HCT116 (cell line): Measurements from ENCODE around the gene ZNF532. TPM values are rescaled to one million over a fixed set of nuclear protein-coding genes. Genes with fewer than 3 reads are reported as not detected.

Experiments
- ATAC-seq: fragments of 200-7000 bp; cut with Tn5 transposase; 2 replicates; pipeline ENCODE4 v1.9.1; 2020; ENCODE audit warnings: mild to moderate bottlenecking, moderate library complexity
- BruUV-seq: library from RNA; stranded (reverse); fragments of 400-500 nt; replicated peaks from 2 replicates; lab custom pipeline; 2021; lab: Mats Ljungman, UMichigan
- CTCF ChIA-PET: fragments of 300-600 bp; sonication (Branson Sonifier 250); formaldehyde crosslinking; loops from one replicate; lab custom pipeline; 2021; ENCODE audit warnings: antibody characterized with exemption; lab: Charles Lee
- POLR2A ChIA-PET: fragments of 300-600, 350-600 bp; sonication (Branson Sonifier 250); formaldehyde crosslinking; loops from one replicate; lab custom pipeline; 2021; ENCODE audit warnings: antibody characterized with exemption; lab: Charles Lee
- RAD21 ChIA-PET, 2 experiments: fragments of 300-600 bp; sonication (Branson Sonifier 250); formaldehyde crosslinking; loops; one replicate each; lab custom pipeline; 2023; ENCODE audit warnings: low total read pairs in 2 of 2; ENCODE audit not compliant: uncharacterized antibody in 2 of 2, unreplicated experiment in 2 of 2, low non-redundant PET in 1 of 2; lab: Charles Lee
- DNase-seq: peaks from one replicate; pipeline ENCODE4 v3.0.0-alpha.2; 2010; ENCODE audit warnings: low read depth, low spot score
- H2AFZ ChIP-seq: fragments of 200-600 bp; shearing (Covaris generic), sonication (generic); 2 replicates; pipeline ENCODE4 v1.6.1; 2017; ENCODE audit warnings: low read depth, mixed run types, mixed read lengths, antibody characterized with exemption, low read length; ENCODE audit not compliant: poor library complexity, severe bottlenecking
- H3K27ac ChIP-seq: 2 replicates; pipeline ENCODE4 v1.5.1; 2012; ENCODE audit warnings: low read depth, low read length
- H3K27me3 ChIP-seq: fragments of 200-600 bp; sonication (generic); 2 replicates; pipeline ENCODE4 v1.6.1; 2016; ENCODE audit warnings: mixed run types, low read length, mixed read lengths; ENCODE audit not compliant: insufficient read depth
- H3K36me3 ChIP-seq, 2 experiments: fragments of 200-500 bp in 1 of 2; fragments of 200-600 bp in 1 of 2; sonication (Bioruptor generic) in 1 of 2; sonication (generic) in 1 of 2; 2 replicates each; pipeline versions ENCODE4 v1.5.1 to v1.6.1; 2014 to 2016; ENCODE audit warnings: low read length in 2 of 2, inconsistent platforms in 1 of 2, mixed read lengths in 1 of 2, mixed run types in 1 of 2; ENCODE audit not compliant: insufficient read depth in 2 of 2, control insufficient read depth in 1 of 2
- H3K4me1 ChIP-seq, 2 experiments: fragments of 200-600 bp in 1 of 2; sonication (generic) in 1 of 2; 2 replicates each; pipeline versions ENCODE4 v1.5.1 to v1.6.1; 2012 to 2017; ENCODE audit warnings: low read length in 2 of 2, inconsistent platforms in 1 of 2, mild to moderate bottlenecking in 1 of 2, mixed read lengths in 1 of 2, mixed run types in 1 of 2, moderate library complexity in 1 of 2; ENCODE audit not compliant: insufficient read depth in 2 of 2, control insufficient read depth in 1 of 2
- H3K4me2 ChIP-seq: fragments of 200-600 bp; sonication (generic); 2 replicates; pipeline ENCODE4 v1.6.1; 2017; ENCODE audit warnings: mixed run types, low read length, mixed read lengths
- H3K4me3 ChIP-seq, 2 experiments: fragments of 200-600 bp in 1 of 2; sonication (generic) in 1 of 2; replicated peaks in 1 of 2; 2 replicates each; pipeline ENCODE4 v1.5.1; 2011 to 2016; ENCODE audit warnings: low read length in 2 of 2, control low read depth in 1 of 2, low read depth in 1 of 2, mild to moderate bottlenecking in 1 of 2, mixed read lengths in 1 of 2, mixed run types in 1 of 2
- H3K79me2 ChIP-seq: fragments of 200-600 bp; sonication (generic); 2 replicates; pipeline ENCODE4 v1.6.1; 2017; ENCODE audit warnings: mild to moderate bottlenecking, mixed run types, low read length, moderate library complexity, mixed read lengths; ENCODE audit not compliant: insufficient read depth
- H3K9ac ChIP-seq: fragments of 200-600 bp; sonication (generic); 2 replicates; pipeline ENCODE4 v1.6.1; 2016; ENCODE audit warnings: low read length, mixed read lengths
- H3K9me2 ChIP-seq: fragments of 200-600 bp; sonication (generic), shearing (Covaris generic); 2 replicates; pipeline ENCODE4 v1.6.1; 2017; ENCODE audit warnings: mixed run types, mild to moderate bottlenecking, moderate library complexity; ENCODE audit not compliant: insufficient read depth
- H3K9me3 ChIP-seq, 2 experiments: fragments of 200-500 bp in 1 of 2; fragments of 200-600 bp in 1 of 2; sonication (Bioruptor generic) in 1 of 2; sonication (generic) in 1 of 2; 2 replicates each; pipeline ENCODE4 v1.6.1; 2014 to 2017; ENCODE audit warnings: low read length in 2 of 2, mixed read lengths in 2 of 2, inconsistent platforms in 1 of 2, low read depth in 1 of 2, mild to moderate bottlenecking in 1 of 2, mixed run types in 1 of 2, moderate library complexity in 1 of 2; ENCODE audit not compliant: control insufficient read depth in 1 of 2, insufficient read depth in 1 of 2
- H4K20me1 ChIP-seq: fragments of 200-600 bp; sonication (generic), shearing (Covaris generic); 2 replicates; pipeline ENCODE4 v1.6.1; 2017; ENCODE audit warnings: mixed run types, mild to moderate bottlenecking, moderate library complexity; ENCODE audit not compliant: insufficient read depth
- CEBPB ChIP-seq: IDR thresholded peaks from 2 replicates; pipeline ENCODE4 v1.6.1; 2012; ENCODE audit warnings: low read depth
- ELF1 ChIP-seq: IDR thresholded peaks from 2 replicates; pipeline ENCODE4 v1.6.1; 2012; ENCODE audit warnings: low read depth, borderline replicate concordance
- POLR2A ChIP-seq: IDR thresholded peaks from 2 replicates; pipeline ENCODE4 v1.7.0; 2011; ENCODE audit warnings: borderline replicate concordance; ENCODE audit not compliant: insufficient read depth, insufficient read length; ENCODE audit errors: extremely low read depth
- POLR2AphosphoS5 ChIP-seq: IDR thresholded peaks from 2 replicates; pipeline ENCODE4 v1.6.1; 2011; ENCODE audit warnings: mild to moderate bottlenecking, low read depth, low read length, moderate library complexity
- SP1 ChIP-seq: IDR thresholded peaks from 2 replicates; pipeline ENCODE4 v1.6.1; 2012; ENCODE audit warnings: low read depth
- SRF ChIP-seq: IDR thresholded peaks from 2 replicates; pipeline ENCODE4 v1.6.1; 2012; ENCODE audit warnings: low read depth
- TCF7L2 ChIP-seq: IDR thresholded peaks from 2 replicates; pipeline ENCODE4 v1.7.0; 2011; ENCODE audit warnings: borderline replicate concordance, inconsistent platforms; ENCODE audit not compliant: insufficient read depth, insufficient read length; ENCODE audit errors: extremely low read depth
- ZFX ChIP-seq: fragments of 450-650 bp; IDR thresholded peaks from 2 replicates; pipeline ENCODE4 v1.6.1; 2017
- intact Hi-C: fragments of 100-400 bp; cut with micrococcal nuclease; formaldehyde crosslinking; loops from 2 replicates; pipeline ENCODE4 v1.10.0; 2022
- total RNA-seq: library from RNA; stranded (reverse); gene quantifications from one replicate; pipeline ENCODE4 v1.2.1, GENCODE V29; 2021; ENCODE audit not compliant: unreplicated experiment
- TF ChIP-seq, protein P1 (sequence below): IDR thresholded peaks from 2 replicates; pipeline ENCODE4 v1.6.1; 2012
- TF ChIP-seq, protein P2 (sequence below), 3 experiments: fragments of 200-600 bp in 1 of 3; sonication (generic) in 1 of 3; IDR thresholded peaks in 2 of 3; conservative IDR thresholded peaks in 1 of 3; 2 replicates each; pipeline ENCODE4 v1.5.1; 2012 to 2017; ENCODE audit warnings: low read depth in 2 of 3, low read length in 2 of 3, antibody characterized with exemption in 1 of 3, borderline replicate concordance in 1 of 3, control low read depth in 1 of 3, mild to moderate bottlenecking in 1 of 3, mixed read lengths in 1 of 3, mixed run types in 1 of 3, moderate library complexity in 1 of 3; ENCODE audit not compliant: insufficient read depth in 1 of 3
- TF ChIP-seq, protein P3 (sequence below): IDR thresholded peaks from 2 replicates; pipeline ENCODE4 v1.6.1; 2012; ENCODE audit warnings: low read depth

ZNF532 gene
- total RNA-seq, 1 experiment from 2014 or later, result 11.6 TPM

DNA sequence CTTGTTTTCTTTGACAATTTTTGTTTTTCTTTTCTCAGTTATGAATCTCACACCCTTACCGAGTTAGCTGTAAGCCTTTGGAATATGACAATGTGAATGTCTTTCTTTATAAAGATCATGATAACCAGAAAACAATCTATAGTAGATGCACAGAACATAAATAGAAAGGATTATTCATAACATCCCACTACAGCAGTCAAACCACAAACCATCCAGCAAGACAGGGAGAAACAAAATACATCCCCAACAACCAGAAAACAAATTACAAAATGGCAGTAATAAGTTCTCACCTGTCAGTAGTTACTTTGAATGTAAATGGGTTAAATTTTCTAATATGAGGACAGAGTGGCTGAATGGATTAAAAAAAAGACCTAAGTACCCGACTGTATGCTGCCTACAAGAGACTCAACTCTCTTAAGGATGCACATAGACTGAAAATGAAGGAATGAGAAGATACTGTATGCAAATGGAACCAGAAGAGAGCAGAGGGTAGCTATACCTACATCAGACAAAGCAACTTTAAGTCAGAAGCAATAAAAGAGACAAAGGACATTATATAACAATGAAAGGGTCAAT is 124.6 kb downstream of the ZNF532 start:
- H4K20me1 ChIP-seq, result no peaks in the 10 kb centered on the region
- TF ChIP-seq TCF7L2 (no peak), SRF (no peak), CEBPB (no peak)
- TF ChIP-seq, protein P1, sequence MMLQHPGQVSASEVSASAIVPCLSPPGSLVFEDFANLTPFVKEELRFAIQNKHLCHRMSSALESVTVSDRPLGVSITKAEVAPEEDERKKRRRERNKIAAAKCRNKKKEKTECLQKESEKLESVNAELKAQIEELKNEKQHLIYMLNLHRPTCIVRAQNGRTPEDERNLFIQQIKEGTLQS, result no peak
- no peak overlapping the region for H3K27ac ChIP-seq
- H3K4me2 ChIP-seq, result no peak overlapping the region
- BruUV-seq, result no TSS peak
- ChIA-PET POLR2A (no interaction called here), CTCF (no interaction called here), RAD21 (no interaction called here)
- H3K9me2 ChIP-seq, result no peaks in the 10 kb centered on the region; the same call in 1 of the 2 replicates
- DNase-seq (no peak), ATAC-seq (no peak)
- intact Hi-C loops, result no loop called here
- H3K36me3 ChIP-seq, result no peaks in the 10 kb centered on the region
- no peaks in the 10 kb centered on the region for H3K9me3 ChIP-seq
- H3K4me3 ChIP-seq, result no peak overlapping the region
- H3K27me3 ChIP-seq, result no peaks in the 10 kb centered on the region
- peaks cover 4 to 39% of the 10 kb centered on the region in 2 experiments; a peak in 3 of 4 replicates for H3K4me1 ChIP-seq
- H3K79me2 ChIP-seq, result no peaks in the 10 kb centered on the region
- H2AFZ ChIP-seq, result no peak overlapping the region
- H3K9ac ChIP-seq, result no peak overlapping the region

DNA sequence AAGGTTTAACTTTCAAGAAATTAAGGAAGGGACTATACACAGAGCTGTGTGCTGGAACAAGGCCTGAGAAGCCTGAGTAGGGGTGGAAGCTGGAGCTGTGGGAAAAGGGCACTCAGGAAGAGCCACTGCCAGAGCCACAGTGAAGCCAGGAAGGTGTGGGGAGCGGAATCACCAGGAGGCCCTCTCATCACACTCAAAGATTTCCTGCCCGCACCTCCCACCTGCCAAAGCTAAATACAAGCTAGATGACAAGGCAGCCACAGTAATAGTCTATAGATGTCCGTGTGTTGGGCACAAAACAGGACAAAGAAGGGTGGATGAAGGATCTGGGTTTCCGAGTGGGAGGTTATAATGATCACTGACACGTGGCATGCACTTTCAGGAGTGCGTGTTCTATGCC is 126.0 kb downstream of the ZNF532 start:
- BruUV-seq, result no TSS peak

More for the DNA sequence above, 126.0 kb downstream of the ZNF532 start:
- Histone ChIP-seq H3K27me3 (no peaks in the 10 kb centered on the region), H3K4me1 (peaks cover 4 to 39% of the 10 kb centered on the region in 2 experiments; a peak in 3 of 4 replicates), H3K79me2 (no peaks in the 10 kb centered on the region), H3K27ac (no peak overlapping the region), H3K9me3 (no peaks in the 10 kb centered on the region), H3K9ac (no peak overlapping the region), H3K36me3 (no peaks in the 10 kb centered on the region), H3K4me2 (peak overlapping the region; percentile 66), H4K20me1 (no peaks in the 10 kb centered on the region), H3K9me2 (no peaks in the 10 kb centered on the region; the same call in 1 of the 2 replicates), H3K4me3 (no peak overlapping the region), H2AFZ (peak overlapping the region; percentile 75)
- intact Hi-C loops, result no loop called here
- ChIA-PET CTCF (no interaction called here), RAD21 (no interaction called here), POLR2A (interaction anchor here (1.0 kb wide), 1 partner anchor 11 kb away, joined by 3 read pairs; no protein-coding TSS in a partner anchor)
- no peak for ATAC-seq
- TF ChIP-seq ELF1 (no peak), ZFX (no peak), SP1 (no peak), CEBPB (no peak), POLR2AphosphoS5 (no peak), POLR2A (no peak)
- TF ChIP-seq, protein P2, sequence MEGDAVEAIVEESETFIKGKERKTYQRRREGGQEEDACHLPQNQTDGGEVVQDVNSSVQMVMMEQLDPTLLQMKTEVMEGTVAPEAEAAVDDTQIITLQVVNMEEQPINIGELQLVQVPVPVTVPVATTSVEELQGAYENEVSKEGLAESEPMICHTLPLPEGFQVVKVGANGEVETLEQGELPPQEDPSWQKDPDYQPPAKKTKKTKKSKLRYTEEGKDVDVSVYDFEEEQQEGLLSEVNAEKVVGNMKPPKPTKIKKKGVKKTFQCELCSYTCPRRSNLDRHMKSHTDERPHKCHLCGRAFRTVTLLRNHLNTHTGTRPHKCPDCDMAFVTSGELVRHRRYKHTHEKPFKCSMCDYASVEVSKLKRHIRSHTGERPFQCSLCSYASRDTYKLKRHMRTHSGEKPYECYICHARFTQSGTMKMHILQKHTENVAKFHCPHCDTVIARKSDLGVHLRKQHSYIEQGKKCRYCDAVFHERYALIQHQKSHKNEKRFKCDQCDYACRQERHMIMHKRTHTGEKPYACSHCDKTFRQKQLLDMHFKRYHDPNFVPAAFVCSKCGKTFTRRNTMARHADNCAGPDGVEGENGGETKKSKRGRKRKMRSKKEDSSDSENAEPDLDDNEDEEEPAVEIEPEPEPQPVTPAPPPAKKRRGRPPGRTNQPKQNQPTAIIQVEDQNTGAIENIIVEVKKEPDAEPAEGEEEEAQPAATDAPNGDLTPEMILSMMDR (IDR thresholded peaks at IDR 0.05 in 2 of 3, conservative IDR thresholded peaks at IDR 0.05 in 1 of 3; ENCODE audit: borderline replicate concordance in 1 of 3, insufficient read depth in 1 of 3, low read depth in 2 of 3, low read length in 2 of 3), result no peak
- TF ChIP-seq, protein P3, sequence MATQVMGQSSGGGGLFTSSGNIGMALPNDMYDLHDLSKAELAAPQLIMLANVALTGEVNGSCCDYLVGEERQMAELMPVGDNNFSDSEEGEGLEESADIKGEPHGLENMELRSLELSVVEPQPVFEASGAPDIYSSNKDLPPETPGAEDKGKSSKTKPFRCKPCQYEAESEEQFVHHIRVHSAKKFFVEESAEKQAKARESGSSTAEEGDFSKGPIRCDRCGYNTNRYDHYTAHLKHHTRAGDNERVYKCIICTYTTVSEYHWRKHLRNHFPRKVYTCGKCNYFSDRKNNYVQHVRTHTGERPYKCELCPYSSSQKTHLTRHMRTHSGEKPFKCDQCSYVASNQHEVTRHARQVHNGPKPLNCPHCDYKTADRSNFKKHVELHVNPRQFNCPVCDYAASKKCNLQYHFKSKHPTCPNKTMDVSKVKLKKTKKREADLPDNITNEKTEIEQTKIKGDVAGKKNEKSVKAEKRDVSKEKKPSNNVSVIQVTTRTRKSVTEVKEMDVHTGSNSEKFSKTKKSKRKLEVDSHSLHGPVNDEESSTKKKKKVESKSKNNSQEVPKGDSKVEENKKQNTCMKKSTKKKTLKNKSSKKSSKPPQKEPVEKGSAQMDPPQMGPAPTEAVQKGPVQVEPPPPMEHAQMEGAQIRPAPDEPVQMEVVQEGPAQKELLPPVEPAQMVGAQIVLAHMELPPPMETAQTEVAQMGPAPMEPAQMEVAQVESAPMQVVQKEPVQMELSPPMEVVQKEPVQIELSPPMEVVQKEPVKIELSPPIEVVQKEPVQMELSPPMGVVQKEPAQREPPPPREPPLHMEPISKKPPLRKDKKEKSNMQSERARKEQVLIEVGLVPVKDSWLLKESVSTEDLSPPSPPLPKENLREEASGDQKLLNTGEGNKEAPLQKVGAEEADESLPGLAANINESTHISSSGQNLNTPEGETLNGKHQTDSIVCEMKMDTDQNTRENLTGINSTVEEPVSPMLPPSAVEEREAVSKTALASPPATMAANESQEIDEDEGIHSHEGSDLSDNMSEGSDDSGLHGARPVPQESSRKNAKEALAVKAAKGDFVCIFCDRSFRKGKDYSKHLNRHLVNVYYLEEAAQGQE, result no peak
- DNase-seq, result no peak
